Muscle of leg (tissue), 11 donors: ENCODE measurements around the gene CCL19. TPM values are rescaled to one million over a fixed set of nuclear protein-coding genes. Genes with fewer than 3 reads are reported as not detected.

Source experiments
- DNase-seq: peaks from one replicate; pipeline ENCODE4 v3.0.0; 2013
- H3K27ac ChIP-seq: one replicate; pipeline ENCODE4 v1.5.1; 2013; ENCODE audit warnings: mild to moderate bottlenecking, low read length, control low read depth
- H3K27me3 ChIP-seq: one replicate; pipeline ENCODE4 v1.6.1; 2013; ENCODE audit warnings: low read length; ENCODE audit not compliant: control insufficient read depth, insufficient read depth
- H3K36me3 ChIP-seq: one replicate; pipeline ENCODE4 v1.6.1; 2013; ENCODE audit warnings: low read length; ENCODE audit not compliant: control insufficient read depth, insufficient read depth
- H3K4me1 ChIP-seq: one replicate; pipeline ENCODE4 v1.6.1; 2013; ENCODE audit warnings: low read length; ENCODE audit not compliant: control insufficient read depth, insufficient read depth
- H3K4me3 ChIP-seq: one replicate; pipeline ENCODE4 v1.5.1; 2013; ENCODE audit warnings: low read length, control low read depth
- H3K9me3 ChIP-seq: replicated peaks from 2 replicates; pipeline ENCODE4 v1.6.1; 2013; ENCODE audit warnings: low read depth, low read length; ENCODE audit not compliant: control insufficient read depth
- WGBS: methylation state at CpG from one replicate; pipeline ENCODE4 v1.1.5; 2013; ENCODE audit warnings: missing lambda C conversion rate; ENCODE audit not compliant: insufficient coverage; 5-methylcytosine and 5-hydroxymethylcytosine counted together
- polyA plus RNA-seq, 8 donors: library from polyadenylated mRNA; unstranded; fragments of 120-200 nt; gene quantifications; one replicate each; pipeline versions ENCODE4 v1.2.1 to v1.2.3, GENCODE V29; 2013; ENCODE audit warnings: inconsistent platforms in 1 of 8, low replicate concordance in 1 of 8; ENCODE audit not compliant: insufficient read length in 8 of 8, insufficient read depth in 1 of 8
- total RNA-seq: library from RNA; stranded (reverse); fragments of 120-200 nt; gene quantifications from one replicate; pipeline ENCODE4 v1.2.4, GENCODE V29; 2013

CCL19 gene
- total and polyA plus RNA-seq, 9 donors: 0.16 to 0.48 (median 0.35) TPM; not detected in 4

DNA sequence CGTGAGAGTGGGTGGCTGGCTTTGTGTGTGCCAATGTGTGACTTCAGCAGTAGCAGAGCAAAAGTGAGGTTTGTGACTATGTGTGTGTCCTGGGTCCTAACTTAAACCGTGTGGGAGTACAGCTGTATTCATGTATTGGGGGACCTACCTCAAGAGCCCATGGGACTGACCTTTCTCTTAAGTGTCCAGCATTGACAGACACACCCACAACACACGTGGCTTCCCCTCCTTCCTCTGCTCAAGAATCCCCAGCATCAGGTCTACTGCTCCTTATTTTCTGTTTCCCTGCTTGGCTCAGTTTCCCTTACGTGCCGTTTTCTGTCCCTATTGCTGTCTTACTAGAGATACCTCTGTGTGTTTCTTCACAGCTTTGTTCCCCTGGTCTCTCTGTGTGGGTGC lies 38.5 kb downstream of the CCL19 start:
- H3K27me3 ChIP-seq: no peaks in the 10 kb centered on the region
- peak overlapping the region; percentile 52 for H3K4me3 ChIP-seq
- H3K4me1 ChIP-seq: peaks cover 58% of the 10 kb centered on the region
- H3K36me3 ChIP-seq: peaks cover 44% of the 10 kb centered on the region
- H3K27ac ChIP-seq: peak overlapping the region; percentile 94
- DNase-seq: peak; percentile 63
- WGBS: 12% methylated on average over 4 of the region's 5 CpGs
- H3K9me3 ChIP-seq: no peaks in the 10 kb centered on the region

DNA sequence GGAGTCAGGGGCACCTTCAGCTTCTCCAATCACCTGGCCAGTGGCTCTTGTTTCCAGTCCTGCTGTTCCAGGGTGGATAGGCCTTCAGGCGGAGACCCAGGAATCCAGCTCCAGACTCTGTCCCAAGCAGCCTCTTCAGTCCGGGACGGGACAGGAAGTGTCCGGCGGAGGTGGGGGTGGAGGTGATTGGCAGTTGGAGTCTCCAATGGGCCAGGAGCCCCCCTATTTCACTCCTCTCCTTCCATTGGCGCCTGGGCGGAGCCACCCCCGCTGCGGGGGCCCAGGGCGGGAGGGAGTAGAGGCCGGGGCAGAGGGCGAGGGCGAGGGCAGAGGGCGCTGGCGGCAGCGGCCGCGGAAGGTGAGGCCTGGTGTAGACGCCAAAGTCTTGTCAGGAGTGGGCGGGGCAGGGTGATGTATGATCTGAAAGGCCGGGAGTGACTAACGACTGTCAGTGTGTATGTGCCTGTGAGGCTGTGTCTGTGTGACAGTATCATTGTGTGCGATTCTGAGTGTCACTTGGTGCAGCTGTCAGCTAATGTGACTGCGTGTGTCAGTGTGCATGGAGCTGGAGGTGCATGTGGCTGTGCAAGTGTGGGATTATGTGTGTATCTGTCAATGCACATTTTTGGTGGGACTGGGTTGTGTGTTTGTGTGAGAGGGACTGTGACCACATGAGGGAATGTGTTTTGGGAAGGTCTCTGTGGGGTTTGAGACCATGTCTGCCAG lies 39.0 kb downstream of the CCL19 start, which contains the start of gene IL11RA:
TSS of gene IL11RA (plus strand) at position 310 of the 726 bp plus-strand sequence. CDS start 3,033 bp downstream, outside the sequence.
- H3K4me1 ChIP-seq: peaks cover 63% of the 10 kb centered on the region

DNA sequence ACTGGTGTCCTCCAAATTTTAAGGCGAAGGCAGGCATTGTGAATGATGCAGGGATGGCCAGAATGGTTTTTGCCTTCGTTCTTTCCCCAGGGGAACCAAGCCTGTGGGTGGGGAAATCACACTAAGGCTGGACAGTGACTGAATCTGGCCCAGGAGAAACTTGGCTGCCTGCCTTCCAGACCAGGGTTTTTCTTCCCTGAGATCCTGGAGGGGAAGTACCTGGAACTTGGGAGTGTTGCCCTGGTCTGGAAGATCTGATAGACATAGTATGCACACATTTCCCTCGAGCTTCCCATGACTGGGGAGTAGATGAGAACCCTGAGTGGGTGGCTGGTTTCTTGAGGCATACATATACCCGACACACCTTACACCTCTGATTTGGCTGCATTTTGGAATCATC lies 39.8 kb downstream of the CCL19 start:
- WGBS: 25% methylated on average over 2 of the region's 4 CpGs
- peak overlapping the region; percentile 94 for H3K27ac ChIP-seq
- peaks cover 66% of the 10 kb centered on the region for H3K4me1 ChIP-seq
- peak; percentile 63 for DNase-seq
- H3K36me3 ChIP-seq: peaks cover 32% of the 10 kb centered on the region
- H3K9me3 ChIP-seq: no peaks in the 10 kb centered on the region
- H3K4me3 ChIP-seq: peak overlapping the region; percentile 52
- no peaks in the 10 kb centered on the region for H3K27me3 ChIP-seq

More for the DNA sequence above, 39.0 kb downstream of the CCL19 start, which contains the start of gene IL11RA:
- Histone ChIP-seq H3K27me3 (no peaks in the 10 kb centered on the region), H3K9me3 (no peaks in the 10 kb centered on the region), H3K4me3 (peak within 1 kb of the TSS; percentile 52), H3K27ac (peak within 1 kb of the TSS; percentile 94), H3K36me3 (peaks cover 38% of the 10 kb centered on the region)
- 0% methylated on average over 14 of the region's 24 CpGs for WGBS
- DNase-seq: peak; percentile 98

DNA sequence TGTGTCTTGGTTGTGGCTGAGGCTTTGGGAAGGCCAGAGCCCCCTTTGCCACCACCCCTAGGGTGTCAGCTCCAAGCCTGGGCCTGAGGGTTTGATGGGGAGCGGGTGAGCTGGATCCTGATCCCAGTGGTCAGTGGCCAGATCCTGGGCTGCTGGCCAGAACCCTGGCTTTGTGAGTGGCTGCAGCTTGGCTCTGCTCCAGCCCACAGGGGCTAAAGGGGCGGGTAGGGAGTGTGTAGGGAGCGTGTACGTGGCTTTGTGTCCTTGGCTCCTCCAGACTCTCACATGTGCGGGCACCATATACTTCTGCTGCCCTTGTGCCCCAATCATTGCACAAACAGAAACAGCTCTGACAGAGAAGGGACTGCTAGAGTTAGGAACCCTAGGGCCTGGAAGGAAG lies 40.3 kb downstream of the CCL19 start:
- Histone ChIP-seq H3K4me1 (peaks cover 70% of the 10 kb centered on the region), H3K4me3 (no peak overlapping the region)
- 80% methylated on average over 1 of the region's 5 CpGs for WGBS

DNA sequence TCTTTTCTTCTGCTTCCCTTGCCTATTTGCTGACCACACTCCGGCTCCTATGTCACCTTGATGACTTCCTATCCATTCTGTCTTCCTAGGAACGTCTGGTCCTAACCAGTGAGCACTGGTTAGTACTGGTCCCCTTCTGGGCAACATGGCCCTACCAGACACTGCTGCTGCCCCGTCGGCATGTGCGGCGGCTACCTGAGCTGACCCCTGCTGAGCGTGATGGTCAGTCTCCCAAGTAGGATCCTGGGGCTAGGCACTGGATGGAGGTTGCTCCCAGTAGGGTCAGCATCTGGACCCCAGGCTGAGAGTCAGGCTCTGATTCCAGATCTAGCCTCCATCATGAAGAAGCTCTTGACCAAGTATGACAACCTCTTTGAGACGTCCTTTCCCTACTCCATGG lies 42.4 kb downstream of the CCL19 start:
- no peaks in the 10 kb centered on the region for H3K9me3 ChIP-seq
- 87% methylated on average over 8 of the region's 8 CpGs for WGBS
- H3K36me3 ChIP-seq: peaks cover 26% of the 10 kb centered on the region
- H3K4me3 ChIP-seq: no peak overlapping the region
- no peak overlapping the region for H3K27ac ChIP-seq
- H3K4me1 ChIP-seq: peaks cover 49% of the 10 kb centered on the region
- DNase-seq: no peak
- H3K27me3 ChIP-seq: no peaks in the 10 kb centered on the region

More for the DNA sequence above, 40.3 kb downstream of the CCL19 start:
- Histone ChIP-seq H3K27ac (no peak overlapping the region), H3K36me3 (peaks cover 29% of the 10 kb centered on the region), H3K9me3 (no peaks in the 10 kb centered on the region), H3K27me3 (no peaks in the 10 kb centered on the region)
- no peak for DNase-seq

DNA sequence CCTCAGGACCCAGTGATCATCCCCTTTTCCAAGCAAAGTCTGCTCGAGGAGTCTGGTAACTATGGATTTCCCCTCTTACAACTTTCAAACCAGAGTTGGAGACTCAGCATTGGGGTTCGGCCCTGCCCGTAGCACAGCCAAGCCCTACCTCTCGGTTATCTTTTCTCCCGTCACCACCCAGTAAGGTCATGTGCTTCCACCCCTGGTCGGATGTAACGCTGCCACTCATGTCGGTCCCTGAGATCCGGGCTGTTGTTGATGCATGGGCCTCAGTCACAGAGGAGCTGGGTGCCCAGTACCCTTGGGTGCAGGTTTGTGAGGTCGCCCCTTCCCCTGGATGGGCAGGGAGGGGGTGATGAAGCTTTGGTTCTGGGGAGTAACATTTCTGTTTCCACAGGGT lies 43.4 kb downstream of the CCL19 start:
- 79% methylated on average over 8 of the region's 10 CpGs for WGBS
- Histone ChIP-seq H3K4me1 (peaks cover 39% of the 10 kb centered on the region), H3K27me3 (no peaks in the 10 kb centered on the region), H3K9me3 (no peaks in the 10 kb centered on the region), H3K36me3 (peaks cover 26% of the 10 kb centered on the region), H3K27ac (no peak overlapping the region), H3K4me3 (peak overlapping the region; percentile 84)
- DNase-seq: no peak

DNA sequence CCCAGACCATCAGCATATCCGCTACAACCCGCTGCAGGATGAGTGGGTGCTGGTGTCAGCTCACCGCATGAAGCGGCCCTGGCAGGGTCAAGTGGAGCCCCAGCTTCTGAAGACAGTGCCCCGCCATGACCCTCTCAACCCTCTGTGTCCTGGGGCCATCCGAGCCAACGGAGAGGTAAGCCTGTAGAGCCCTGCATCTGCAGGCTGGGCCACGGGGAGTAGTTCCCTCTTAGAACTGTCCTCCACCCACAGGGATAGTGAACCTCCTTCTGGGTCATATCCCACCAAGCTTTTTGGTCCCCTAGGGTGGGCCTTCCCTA lies 44.0 kb downstream of the CCL19 start:
- H3K4me3 ChIP-seq: peak overlapping the region; percentile 84
- H3K4me1 ChIP-seq: peaks cover 33% of the 10 kb centered on the region
- no peaks in the 10 kb centered on the region for H3K27me3 ChIP-seq
- peaks cover 26% of the 10 kb centered on the region for H3K36me3 ChIP-seq
- peak overlapping the region; percentile 94 for H3K27ac ChIP-seq
- WGBS: 4% methylated on average over 6 of the region's 8 CpGs
- no peak for DNase-seq
- H3K9me3 ChIP-seq: no peaks in the 10 kb centered on the region

DNA sequence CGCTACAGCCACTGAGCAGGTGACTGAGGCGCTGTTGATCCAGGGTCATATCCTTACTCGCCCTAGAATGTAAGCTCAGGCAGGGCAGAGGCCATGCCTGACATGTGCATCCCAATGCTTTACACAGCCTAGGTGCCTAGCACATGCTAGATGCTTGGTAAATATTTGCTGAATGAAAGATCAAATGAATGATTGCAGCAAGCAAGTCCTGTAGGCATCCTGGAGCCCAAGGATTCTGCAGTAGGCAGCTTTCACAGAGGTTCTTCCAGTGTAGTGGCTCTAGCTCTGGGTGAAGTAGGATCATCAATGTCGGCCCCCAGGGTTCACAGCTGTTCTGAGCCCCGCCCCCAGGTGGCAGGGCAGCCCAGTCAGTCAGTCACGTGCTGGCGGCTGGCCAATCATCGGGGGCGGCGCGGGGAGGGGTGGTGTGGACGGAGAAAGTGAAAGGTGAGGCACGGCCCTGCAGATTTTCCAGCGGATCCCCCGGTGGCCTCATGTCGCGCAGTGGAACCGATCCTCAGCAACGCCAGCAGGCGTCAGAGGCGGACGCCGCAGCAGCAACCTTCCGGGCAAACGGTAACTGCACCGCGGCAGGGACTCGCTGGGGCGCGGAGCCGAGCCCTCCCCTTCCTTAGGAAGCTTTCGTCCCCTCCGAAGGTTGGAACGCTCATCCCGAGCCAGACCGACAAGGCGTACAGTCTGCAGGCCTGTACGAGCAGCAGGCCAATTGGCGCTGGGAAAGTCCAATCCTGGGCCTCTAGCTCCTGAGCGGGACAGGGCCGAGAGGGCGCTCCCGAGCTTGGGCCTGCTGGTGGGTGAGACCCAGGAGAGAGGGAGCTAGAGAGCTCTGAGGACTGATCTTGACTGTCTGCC lies 44.6 kb downstream of the CCL19 start, which contains the start of gene GALT:
TSS of gene GALT (plus strand) at position 465 of the 873 bp plus-strand sequence. CDS start at position 495, 30 bp downstream.
- no peaks in the 10 kb centered on the region for H3K9me3 ChIP-seq
- peaks cover 28% of the 10 kb centered on the region for H3K4me1 ChIP-seq
- 2% methylated on average over 37 of the region's 43 CpGs for WGBS
- peaks cover 26% of the 10 kb centered on the region for H3K36me3 ChIP-seq
- H3K4me3 ChIP-seq: peak within 1 kb of the TSS; percentile 84
- H3K27ac ChIP-seq: peak within 1 kb of the TSS; percentile 94
- H3K27me3 ChIP-seq: no peaks in the 10 kb centered on the region
- peak; percentile 94 for DNase-seq

DNA sequence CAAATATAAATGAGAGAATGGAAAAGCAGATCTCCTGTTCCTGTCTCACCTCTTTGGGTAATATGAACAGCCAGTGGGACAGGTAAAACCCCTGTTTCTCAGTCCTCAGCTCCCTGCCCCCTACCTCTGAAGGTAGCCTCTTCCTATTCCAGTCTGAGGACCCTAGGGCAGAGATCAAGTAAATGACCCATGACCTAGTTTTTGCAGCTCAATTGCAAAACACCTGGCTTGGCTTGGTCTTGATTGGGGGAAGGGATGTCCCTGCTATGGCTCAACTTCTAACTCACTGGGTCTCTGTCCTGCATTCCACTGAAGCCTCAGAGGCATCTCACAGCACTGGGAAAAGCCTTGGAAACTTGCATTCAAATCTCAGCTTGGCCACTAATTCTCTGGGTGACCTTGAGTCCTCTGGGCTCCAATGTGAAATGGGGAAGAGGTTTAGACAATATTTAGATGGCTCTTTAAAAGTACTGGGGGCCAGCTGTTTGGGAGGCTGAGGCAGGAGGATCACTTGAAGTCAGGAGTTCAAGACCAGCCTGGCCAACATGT lies 46.2 kb downstream of the CCL19 start:
- H3K4me3 ChIP-seq: no peak overlapping the region
- peaks cover 20% of the 10 kb centered on the region for H3K4me1 ChIP-seq
- no peaks in the 10 kb centered on the region for H3K9me3 ChIP-seq
- no peak for DNase-seq
- H3K36me3 ChIP-seq: peaks cover 22% of the 10 kb centered on the region
- no peaks in the 10 kb centered on the region for H3K27me3 ChIP-seq
- no peak overlapping the region for H3K27ac ChIP-seq

DNA sequence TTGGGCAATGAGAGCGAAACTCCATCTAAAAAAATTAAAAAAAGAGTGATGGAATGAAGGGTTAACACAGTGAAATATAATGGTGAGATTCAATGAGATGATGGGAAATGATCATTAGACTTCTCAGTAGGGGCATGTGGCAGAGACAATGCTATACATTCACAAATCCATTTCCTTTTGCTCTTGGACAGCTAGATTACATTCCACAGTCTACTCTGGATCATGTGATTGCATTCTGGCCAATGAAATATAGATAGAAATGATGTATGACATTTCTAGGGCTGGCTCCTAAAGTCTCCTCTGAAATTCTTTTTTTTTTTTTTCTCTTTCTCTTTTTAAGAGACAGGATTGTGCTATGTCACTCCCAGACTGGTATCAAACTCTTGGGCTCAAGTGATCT lies 48.4 kb downstream of the CCL19 start:
- peaks cover 20% of the 10 kb centered on the region for H3K4me1 ChIP-seq
- H3K27ac ChIP-seq: no peak overlapping the region
- WGBS: no CpG with 5 or more reads among the region's 1 CpG
- no peaks in the 10 kb centered on the region for H3K27me3 ChIP-seq
- DNase-seq: no peak
- no peak overlapping the region for H3K4me3 ChIP-seq
- no peaks in the 10 kb centered on the region for H3K36me3 ChIP-seq
- H3K9me3 ChIP-seq: no peaks in the 10 kb centered on the region
